HepG2 (cell line): ENCODE data around the gene TMEM132E. TPM values are rescaled to one million over a fixed set of nuclear protein-coding genes. Genes with fewer than 3 reads are reported as not detected.

Source experiments
- ATAC-seq: fragments of 200-7000 bp; cut with Tn5 transposase; 3 replicates; pipeline ENCODE4 v1.9.1; 2020; ENCODE audit warnings: mild to moderate bottlenecking, moderate library complexity
- BruUV-seq: library from RNA; stranded (reverse); fragments of 400-500 nt; replicated peaks from 2 replicates; lab custom pipeline; 2021; lab: Mats Ljungman, UMichigan
- CTCF ChIA-PET: fragments of 300-600 bp; formaldehyde crosslinking; extraction: SDS; loops from one replicate; lab custom pipeline; 2021; ENCODE audit warnings: low total read pairs, inconsistent platforms, low intra/inter-chr PET ratio; lab: Yijun Ruan, JAX
- POLR2A ChIA-PET: fragments of 350-600 bp; sonication (Branson Sonifier 250); formaldehyde crosslinking; loops from one replicate; lab custom pipeline; 2020; ENCODE audit warnings: antibody characterized with exemption, inconsistent platforms; lab: Yijun Ruan, JAX
- DNase-seq: peaks from one replicate; pipeline ENCODE4 v3.0.0-alpha.2; 2015; ENCODE audit warnings: low spot score
- FAIRE-seq: peaks from 3 replicates; lab custom pipeline; 2011; peaks lifted over from hg19 to GRCh38; lab: Jason Lieb, UNC
- H2AFZ ChIP-seq: one replicate; pipeline ENCODE4 v1.6.1; 2011; ENCODE audit warnings: low read length, inconsistent platforms
- H3K27ac ChIP-seq: fragments of 300-600 bp; 3 replicates; pipeline ENCODE4 v1.8.0; 2011; ENCODE audit warnings: mixed run types, mild to moderate bottlenecking, mixed read lengths, low read length, inconsistent platforms; ENCODE audit not compliant: insufficient read depth; ENCODE audit errors: extremely low read length
- H3K27me3 ChIP-seq, 2 experiments: fragments of 200-600 bp in 1 of 2; 2 replicates in 1 of 2; 3 replicates in 1 of 2; pipeline versions ENCODE4 v1.6.0 to v1.8.0; 2011; ENCODE audit warnings: low read length in 2 of 2, mild to moderate bottlenecking in 2 of 2, moderate library complexity in 2 of 2, inconsistent platforms in 1 of 2; ENCODE audit not compliant: insufficient read depth in 2 of 2, control insufficient read depth in 1 of 2
- H3K36me3 ChIP-seq, 2 experiments: fragments of 200-600 bp in 1 of 2; replicated peaks in 1 of 2; 2 replicates in 1 of 2; 3 replicates in 1 of 2; pipeline versions ENCODE4 v1.5.1 to v1.8.0; 2011; ENCODE audit warnings: low read length in 2 of 2, inconsistent platforms in 1 of 2; ENCODE audit not compliant: insufficient read depth in 2 of 2, control insufficient read depth in 1 of 2
- H3K4me1 ChIP-seq: 2 replicates; pipeline ENCODE4 v1.5.1; 2012; ENCODE audit warnings: low read length, inconsistent platforms; ENCODE audit not compliant: insufficient read depth
- H3K4me2 ChIP-seq: 2 replicates; pipeline ENCODE4 v1.6.0; 2011; ENCODE audit warnings: low read depth, low read length, inconsistent platforms
- H3K4me3 ChIP-seq, 3 experiments: fragments of 200-600 bp in 1 of 3; sonication (generic), shearing (Covaris generic) in 1 of 3; replicated peaks in 1 of 3; 2 replicates each; pipeline ENCODE4 v1.5.1; 2011 to 2016; ENCODE audit warnings: low read length in 3 of 3, inconsistent platforms in 2 of 3, low read depth in 2 of 3, mild to moderate bottlenecking in 2 of 3, control low read depth in 1 of 3, mixed read lengths in 1 of 3; ENCODE audit not compliant: insufficient read depth in 1 of 3
- H3K79me2 ChIP-seq: one replicate; pipeline ENCODE4 v1.6.1; 2011; ENCODE audit warnings: low read length, inconsistent platforms; ENCODE audit not compliant: insufficient read depth
- H3K9ac ChIP-seq: 2 replicates; pipeline ENCODE4 v1.6.0; 2011; ENCODE audit warnings: mild to moderate bottlenecking, low read depth, low read length, inconsistent platforms; ENCODE audit not compliant: insufficient read depth
- H3K9me3 ChIP-seq: 2 replicates; pipeline ENCODE4 v1.5.1; 2012; ENCODE audit warnings: mild to moderate bottlenecking, low read length
- H4K20me1 ChIP-seq: 2 replicates; pipeline ENCODE4 v1.6.0; 2011; ENCODE audit warnings: inconsistent platforms, mild to moderate bottlenecking, low read length, moderate library complexity; ENCODE audit not compliant: insufficient read depth
- RXRA ChIP-seq: sonication (generic); formaldehyde crosslinking; IDR thresholded peaks from 2 replicates; pipeline ENCODE4 v1.5.1; 2020; ENCODE audit warnings: missing genetic modification reagents
- U2AF2 ChIP-seq: fragments of 200-400 bp; formaldehyde crosslinking; IDR thresholded peaks from 2 replicates; pipeline ENCODE4 v1.6.1; 2017; ENCODE audit warnings: low read depth, mild to moderate bottlenecking, low read length
- ZBTB14 ChIP-seq: sonication (generic); formaldehyde crosslinking; IDR thresholded peaks from 2 replicates; pipeline ENCODE4 v1.4.0; 2020; ENCODE audit warnings: missing genetic modification reagents
- ZNF496 ChIP-seq: sonication (generic); formaldehyde crosslinking; IDR thresholded peaks from 2 replicates; pipeline ENCODE4 v1.8.1; 2023; ENCODE audit warnings: mild to moderate bottlenecking, moderate library complexity, missing genetic modification reagents; ENCODE audit not compliant: insufficient replicate concordance
- WGBS: methylation state at CpG from one replicate; pipeline ENCODE4 v1.1.6; 2017; ENCODE audit warnings: low lambda C conversion rate; 5-methylcytosine and 5-hydroxymethylcytosine counted together
- in situ Hi-C: cut with HindIII; loops from 2 replicates; pipeline ENCODE4 v1.10.0; 2017; ENCODE audit warnings: low pct_unique_long_range_greater_than_20kb; ENCODE audit not compliant: extremely low pct_ligation_motif_present
- intact Hi-C: fragments of 100-400 bp; cut with micrococcal nuclease; formaldehyde crosslinking; loops from one replicate; pipeline ENCODE4 v1.10.0; 2022; ENCODE audit not compliant: unreplicated experiment
- polyA plus RNA-seq, 8 experiments: library from polyadenylated mRNA; depleted of rRNA in 3 of 8; stranded (reverse) in 7 of 8; unstranded in 1 of 8; fragments of >200 nt; fragmentation: Illumina TruSeq in 4 of 8; extraction: Trizol in 4 of 8; gene quantifications; 2 replicates each; pipeline versions ENCODE4 v1.2.1 to v1.2.3, GENCODE V29; 2011 to 2016; ENCODE audit warnings: low read depth in 4 of 8, missing spikeins in 1 of 8, mixed read lengths in 1 of 8; ENCODE audit not compliant: insufficient read depth in 1 of 8
- total RNA-seq, 5 experiments: library from RNA; depleted of rRNA; stranded (reverse); fragments of >200 nt; fragmentation: Illumina TruSeq; extraction: Trizol; gene quantifications; 2 replicates each; pipeline ENCODE4 v1.2.3, GENCODE V29; 2016; ENCODE audit warnings: low read depth in 1 of 5

Gene TMEM132E
- total and polyA plus RNA-seq, 2 of the 13 experiments (the other 11 are each of a cell fraction or from before 2014, with no cell fraction given) = not detected

- WGBS = 0% methylated on average over 1 of the region's 3 CpGs
- intact Hi-C loops = no loop called here
- Histone ChIP-seq H3K9me3 (no peaks in the 10 kb centered on the region), H3K36me3 (no peaks in the 10 kb centered on the region), H4K20me1 (no peaks in the 10 kb centered on the region), H3K4me2 (no peak overlapping the region)
- POLR2A ChIA-PET = no interaction called here
- TF ChIP-seq ZBTB14 (CRISPR knock-in tag) = no peak
- TF ChIP-seq, all 625 proteins: peak for 0
- peaks cover 0 to 35% of the 10 kb centered on the region in 2 experiments; a peak in 3 of 5 replicates for H3K27me3 ChIP-seq
- FAIRE-seq = no peak
- H3K9ac ChIP-seq = no peak overlapping the region
- H3K79me2 ChIP-seq = no peaks in the 10 kb centered on the region
- no peak for DNase-seq
- H3K4me3 ChIP-seq = no peak overlapping the region
- in situ Hi-C loops = no loop called here
- H2AFZ ChIP-seq = no peak overlapping the region
- no peak for ATAC-seq
- BruUV-seq = no TSS peak
- H3K27ac ChIP-seq = no peak overlapping the region
- CTCF ChIA-PET = no interaction called here
- peaks cover 4% of the 10 kb centered on the region for H3K4me1 ChIP-seq
Measured at GRCh38 chr17:34603974-34604373, 24.6 kb downstream of the TMEM132E start.

DNA sequence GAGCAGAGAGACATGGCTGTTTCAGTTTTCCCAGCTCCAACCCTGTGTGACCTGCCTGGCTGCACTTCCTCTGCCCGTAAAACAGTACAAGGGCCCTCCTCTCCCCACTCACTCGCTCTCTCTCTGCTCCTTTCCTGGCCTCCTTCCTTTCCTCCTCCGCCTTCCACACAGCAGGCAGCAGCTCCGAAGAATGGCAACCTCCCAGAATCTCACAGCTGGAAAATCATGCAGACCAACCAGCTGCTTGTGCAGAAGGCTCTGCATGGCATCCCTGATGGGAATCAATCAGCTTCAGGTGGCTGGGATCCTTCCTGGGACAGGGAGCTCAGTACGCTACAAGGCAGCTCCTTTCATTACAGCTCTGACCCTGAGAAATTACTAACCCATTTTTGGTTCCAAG, 27.4 kb downstream of the TMEM132E start:
- in situ Hi-C loops = no loop called here
- no peak for TF ChIP-seq ZNF496 (CRISPR knock-in tag)
- TF ChIP-seq RXRA = no peak
- TF ChIP-seq U2AF2 = no peak
- TF ChIP-seq, all 625 proteins: peak for 0
- ATAC-seq = no peak
- 18% methylated on average over 5 of the region's 5 CpGs for WGBS
- CTCF ChIA-PET = no interaction called here
- no peak overlapping the region for H3K27ac ChIP-seq
- peaks cover 2 to 44% of the 10 kb centered on the region in 2 experiments; a peak in 4 of 5 replicates for H3K27me3 ChIP-seq
- H3K9me3 ChIP-seq = no peaks in the 10 kb centered on the region
- no peak overlapping the region for H2AFZ ChIP-seq
- no peaks in the 10 kb centered on the region for H4K20me1 ChIP-seq
- no peak overlapping the region for H3K4me3 ChIP-seq
- intact Hi-C loops = no loop called here
- no peak for FAIRE-seq
- BruUV-seq = no TSS peak
- no peaks in the 10 kb centered on the region for H3K36me3 ChIP-seq
- H3K4me1 ChIP-seq = no peaks in the 10 kb centered on the region
- POLR2A ChIA-PET = no interaction called here
- no peak for DNase-seq
- no peak overlapping the region for H3K9ac ChIP-seq
- H3K79me2 ChIP-seq = no peaks in the 10 kb centered on the region
- H3K4me2 ChIP-seq = no peak overlapping the region
